Hepatocyte (in vitro differentiated cells): Measurements from ENCODE around the gene SLC25A33.

Experiments
- CTCF ChIP-seq: fragments of 200-600 bp; sonication (generic); IDR thresholded peaks from 2 replicates; pipeline ENCODE4 v1.5.1; 2016; ENCODE audit warnings: antibody characterized with exemption, mild to moderate bottlenecking; ENCODE audit not compliant: poor library complexity
- EZH2 ChIP-seq: fragments of 200-600 bp; sonication (generic); IDR thresholded peaks from 2 replicates; pipeline ENCODE4 v1.6.1; 2016; ENCODE audit warnings: antibody characterized with exemption, mild to moderate bottlenecking, borderline replicate concordance

- TF ChIP-seq CTCF (no peak), EZH2 (no peak)
Observed at GRCh38 chr1:9577423-9577822, 38.2 kb downstream of the SLC25A33 start.
